Measurements from ENCODE around the gene CCDC93. TPM values are rescaled to one million over a fixed set of nuclear protein-coding genes. Genes with fewer than 3 reads are reported as not detected.

Gene CCDC93
- polyA plus RNA-seq, 3 donors = 35.4 to 42.7 (median 38.8) TPM

- no peak for DNase-seq (ENCODE audit: low read depth in 3 of 3, low spot score in 2 of 3)
Observed at GRCh38 chr2:117996525-117996924, 17.3 kb downstream of the CCDC93 start.

- no peak for DNase-seq (ENCODE audit: low read depth in 3 of 3, low spot score in 2 of 3)
Observed at GRCh38 chr2:117994729-117995128, 19.1 kb downstream of the CCDC93 start.

- no peak for DNase-seq (ENCODE audit: low read depth in 3 of 3, low spot score in 2 of 3)
Observed at GRCh38 chr2:117989854-117990438, 23.9 kb downstream of the CCDC93 start.

- no peak for DNase-seq (ENCODE audit: low read depth in 3 of 3, low spot score in 2 of 3)
Observed at GRCh38 chr2:117987121-117987520, 26.7 kb downstream of the CCDC93 start.

- DNase-seq (ENCODE audit: low read depth in 3 of 3, low spot score in 2 of 3) = no peak
Observed at GRCh38 chr2:117985092-117985491, 28.8 kb downstream of the CCDC93 start.

GRCh38 chr2:117984208-117984607 is 29.7 kb downstream of the CCDC93 start:
- DNase-seq (ENCODE audit: low read depth in 3 of 3, low spot score in 2 of 3) = no peak

GRCh38 chr2:117983040-117983439 is 30.8 kb downstream of the CCDC93 start:
- no peak for DNase-seq (ENCODE audit: low read depth in 3 of 3, low spot score in 2 of 3)

GRCh38 chr2:117982376-117983033 is 31.4 kb downstream of the CCDC93 start:
- no peak for DNase-seq (ENCODE audit: low read depth in 3 of 3, low spot score in 2 of 3)

GRCh38 chr2:117981810-117982209 is 32.1 kb downstream of the CCDC93 start:
- no peak for DNase-seq (ENCODE audit: low read depth in 3 of 3, low spot score in 2 of 3)

GRCh38 chr2:117980783-117981676 is 32.8 kb downstream of the CCDC93 start:
- DNase-seq (ENCODE audit: low read depth in 3 of 3, low spot score in 2 of 3) = no peak

GRCh38 chr2:117979911-117980701 is 33.8 kb downstream of the CCDC93 start:
- DNase-seq (ENCODE audit: low read depth in 3 of 3, low spot score in 2 of 3) = no peak

- DNase-seq (ENCODE audit: low read depth in 3 of 3, low spot score in 2 of 3) = no peak
Observed at GRCh38 chr2:117977696-117978095, 36.2 kb downstream of the CCDC93 start.

GRCh38 chr2:117976581-117976980 is 37.3 kb downstream of the CCDC93 start:
- no peak for DNase-seq (ENCODE audit: low read depth in 3 of 3, low spot score in 2 of 3)

GRCh38 chr2:117973498-117974082 is 40.3 kb downstream of the CCDC93 start:
- no peak for DNase-seq (ENCODE audit: low read depth in 3 of 3, low spot score in 2 of 3)

- DNase-seq (ENCODE audit: low read depth in 3 of 3, low spot score in 2 of 3) = no peak
Observed at GRCh38 chr2:117972476-117973123, 41.3 kb downstream of the CCDC93 start.

- DNase-seq (ENCODE audit: low read depth in 3 of 3, low spot score in 2 of 3) = no peak
Observed at GRCh38 chr2:117968722-117969121, 45.1 kb downstream of the CCDC93 start.

- no peak for DNase-seq (ENCODE audit: low read depth in 3 of 3, low spot score in 2 of 3)
Observed at GRCh38 chr2:117967977-117968718, 45.7 kb downstream of the CCDC93 start.

GRCh38 chr2:117963446-117963845 is 50.4 kb downstream of the CCDC93 start:
- DNase-seq (ENCODE audit: low read depth in 3 of 3, low spot score in 2 of 3) = no peak

- DNase-seq (ENCODE audit: low read depth in 3 of 3, low spot score in 2 of 3) = no peak
Observed at GRCh38 chr2:117961201-117961600, 52.7 kb downstream of the CCDC93 start.

Data from right renal cortex interstitium (tissue), 3 donors.